Loucy (cell line): ENCODE measurements around the gene STAT3.

Experiments used
- H2AFZ ChIP-seq: fragments of 200-600 bp; sonication (generic); 2 replicates; pipeline ENCODE4 v1.6.0; 2016; ENCODE audit warnings: antibody characterized with exemption, mild to moderate bottlenecking, low read length, moderate library complexity
- H3F3A ChIP-seq: fragments of 200-600 bp; 2 replicates; pipeline ENCODE4 v1.6.0; 2016; ENCODE audit warnings: antibody characterized with exemption, low read depth, mild to moderate bottlenecking
- H3K27me3 ChIP-seq: fragments of 200-600 bp; sonication (generic); 2 replicates; pipeline ENCODE4 v1.6.1; 2014; ENCODE audit warnings: low read length, mild to moderate bottlenecking; ENCODE audit not compliant: insufficient read depth, poor library complexity, severe bottlenecking
- H3K36me3 ChIP-seq: fragments of 200-600 bp; sonication (generic); 2 replicates; pipeline ENCODE4 v1.6.1; 2016; ENCODE audit warnings: low read length; ENCODE audit not compliant: insufficient read depth
- H3K4me1 ChIP-seq: fragments of 200-600 bp; sonication (generic); 2 replicates; pipeline ENCODE4 v1.5.1; 2014; ENCODE audit warnings: low read length, mild to moderate bottlenecking; ENCODE audit not compliant: insufficient read depth, poor library complexity, severe bottlenecking
- H3K4me2 ChIP-seq: fragments of 200-600 bp; sonication (generic); 2 replicates; pipeline ENCODE4 v1.6.0; 2014; ENCODE audit warnings: antibody characterized with exemption, low read length, low read depth, mild to moderate bottlenecking; ENCODE audit not compliant: poor library complexity, severe bottlenecking
- H3K4me3 ChIP-seq: fragments of 200-600 bp; sonication (generic); 2 replicates; pipeline ENCODE4 v1.5.1; 2014; ENCODE audit warnings: low read length, mild to moderate bottlenecking, mixed read lengths; ENCODE audit not compliant: poor library complexity, severe bottlenecking
- H3K79me2 ChIP-seq: fragments of 200-600 bp; sonication (generic); 2 replicates; pipeline ENCODE4 v1.6.1; 2014; ENCODE audit warnings: low read length; ENCODE audit not compliant: insufficient read depth
- H3K9ac ChIP-seq: fragments of 200-600 bp; sonication (generic); 2 replicates; pipeline ENCODE4 v1.6.0; 2014; ENCODE audit warnings: mild to moderate bottlenecking, low read depth, low read length, moderate library complexity; ENCODE audit not compliant: poor library complexity, severe bottlenecking
- H3K9me2 ChIP-seq: fragments of 200-600 bp; sonication (generic); replicated peaks from 2 replicates; pipeline ENCODE4 v1.6.1; 2016; ENCODE audit warnings: low read depth, low read length, mixed read lengths
- H3K9me3 ChIP-seq: fragments of 200-600 bp; sonication (generic); 2 replicates; pipeline ENCODE4 v1.6.1; 2014; ENCODE audit warnings: mild to moderate bottlenecking, antibody characterized with exemption, low read length, low read depth; ENCODE audit not compliant: insufficient read depth
- H4K20me1 ChIP-seq: fragments of 200-600 bp; sonication (generic); 2 replicates; pipeline ENCODE4 v1.6.0; 2014; ENCODE audit warnings: antibody characterized with exemption, low read length, mild to moderate bottlenecking; ENCODE audit not compliant: insufficient read depth, poor library complexity, severe bottlenecking
- CTCF ChIP-seq: fragments of 200-600 bp; sonication (generic); conservative IDR thresholded peaks from 2 replicates; pipeline ENCODE4 v1.5.1; 2014; ENCODE audit warnings: mild to moderate bottlenecking, antibody characterized with exemption, low read length
- EZH2phosphoT487 ChIP-seq: fragments of 200-600 bp; IDR thresholded peaks from 2 replicates; pipeline ENCODE4 v1.6.1; 2018; ENCODE audit warnings: antibody characterized with exemption, mild to moderate bottlenecking, moderate library complexity, borderline replicate concordance

STAT3 gene

DNA sequence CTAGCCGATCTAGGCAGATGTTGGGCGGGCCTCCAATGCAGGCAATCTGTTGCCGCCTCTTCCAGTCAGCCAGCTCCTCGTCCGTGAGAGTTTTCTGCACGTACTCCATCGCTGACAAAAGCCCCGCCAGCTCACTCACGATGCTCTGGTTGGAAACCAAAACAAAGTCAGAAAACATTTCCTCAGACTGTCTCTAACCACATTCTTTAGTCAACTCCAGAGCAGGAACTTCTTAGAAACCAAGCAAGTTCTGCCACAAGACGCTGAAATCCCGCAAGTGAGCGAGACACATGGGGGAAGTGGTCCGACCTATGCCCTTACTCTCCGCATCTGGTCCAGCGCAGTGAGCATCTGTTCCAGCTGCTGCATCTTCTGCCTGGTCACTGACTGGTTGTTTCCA, 50.8 kb downstream of the STAT3 start:
- no peak overlapping the region for H2AFZ ChIP-seq
- H3K9me2 ChIP-seq = no peaks in the 10 kb centered on the region
- H3K4me1 ChIP-seq = no peaks in the 10 kb centered on the region
- no peak overlapping the region for H3K9ac ChIP-seq
- H3K27me3 ChIP-seq = no peaks in the 10 kb centered on the region
- no peak for TF ChIP-seq EZH2phosphoT487
- TF ChIP-seq CTCF = no peak
- no peak overlapping the region for H3K4me3 ChIP-seq
- H3K4me2 ChIP-seq = no peak overlapping the region
- peaks cover 83% of the 10 kb centered on the region for H3K36me3 ChIP-seq
- no peaks in the 10 kb centered on the region for H3K9me3 ChIP-seq
- no peaks in the 10 kb centered on the region for H4K20me1 ChIP-seq
- no peaks in the 10 kb centered on the region for H3F3A ChIP-seq
- H3K79me2 ChIP-seq = no peaks in the 10 kb centered on the region

DNA sequence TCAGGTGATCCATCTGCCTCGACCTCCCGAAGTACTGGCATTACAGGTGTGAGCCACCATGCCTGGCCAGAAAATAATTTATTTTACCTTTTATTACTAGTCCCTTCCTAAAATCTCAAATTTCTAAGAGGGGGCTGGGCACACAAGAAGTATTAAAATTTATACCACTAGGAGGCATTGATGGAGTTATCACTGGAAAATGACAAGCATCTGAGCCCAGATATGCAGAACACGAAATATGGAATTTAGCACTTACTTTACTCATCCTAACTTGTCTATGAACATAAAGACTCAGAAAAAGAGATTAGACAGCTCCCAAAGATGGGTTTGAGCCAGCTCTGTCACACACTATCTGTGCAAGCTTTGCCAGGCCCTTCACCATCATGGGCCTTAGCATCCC, 53.6 kb downstream of the STAT3 start:
- no peaks in the 10 kb centered on the region for H3K27me3 ChIP-seq
- TF ChIP-seq EZH2phosphoT487 (no peak), CTCF (peak; percentile 26; the same call in 1 of the 2 replicates)
- H3K4me3 ChIP-seq = no peak overlapping the region
- no peaks in the 10 kb centered on the region for H3K9me3 ChIP-seq
- no peak overlapping the region for H3K9ac ChIP-seq
- no peaks in the 10 kb centered on the region for H3K79me2 ChIP-seq
- peaks cover 80% of the 10 kb centered on the region for H3K36me3 ChIP-seq
- H4K20me1 ChIP-seq = no peaks in the 10 kb centered on the region
- no peaks in the 10 kb centered on the region for H3K4me1 ChIP-seq
- H3K4me2 ChIP-seq = no peak overlapping the region
- H3F3A ChIP-seq = no peaks in the 10 kb centered on the region
- no peak overlapping the region for H2AFZ ChIP-seq
- H3K9me2 ChIP-seq = no peaks in the 10 kb centered on the region

- Histone ChIP-seq H3K9ac (no peak overlapping the region), H3K79me2 (no peaks in the 10 kb centered on the region), H2AFZ (no peak overlapping the region), H3K9me3 (no peaks in the 10 kb centered on the region), H3K4me3 (no peak overlapping the region), H3K4me1 (no peaks in the 10 kb centered on the region), H3K27me3 (no peaks in the 10 kb centered on the region), H3K9me2 (no peaks in the 10 kb centered on the region), H3K36me3 (peaks cover 78% of the 10 kb centered on the region), H3F3A (no peaks in the 10 kb centered on the region), H3K4me2 (no peak overlapping the region), H4K20me1 (no peaks in the 10 kb centered on the region)
- TF ChIP-seq CTCF (no peak), EZH2phosphoT487 (no peak)
These were observed 55.2 kb downstream of the STAT3 start for GRCh38 chr17:42333053-42333452.
